Activated CD4-positive, CD25-positive, alpha-beta regulatory T cell treated with anti-CD3 and anti-CD28 coated beads, Interleukin-2, amount 50 U/mL, for 72 hours (primary cell): ENCODE data around the gene SRD5A1.
A peak's percentile ranks its signal among the peaks of the same experiment; 100 is the strongest.

ENCODE experiments used
- DNase-seq: peaks from one replicate; pipeline ENCODE4 v3.0.0; 2021

Gene SRD5A1

DNA sequence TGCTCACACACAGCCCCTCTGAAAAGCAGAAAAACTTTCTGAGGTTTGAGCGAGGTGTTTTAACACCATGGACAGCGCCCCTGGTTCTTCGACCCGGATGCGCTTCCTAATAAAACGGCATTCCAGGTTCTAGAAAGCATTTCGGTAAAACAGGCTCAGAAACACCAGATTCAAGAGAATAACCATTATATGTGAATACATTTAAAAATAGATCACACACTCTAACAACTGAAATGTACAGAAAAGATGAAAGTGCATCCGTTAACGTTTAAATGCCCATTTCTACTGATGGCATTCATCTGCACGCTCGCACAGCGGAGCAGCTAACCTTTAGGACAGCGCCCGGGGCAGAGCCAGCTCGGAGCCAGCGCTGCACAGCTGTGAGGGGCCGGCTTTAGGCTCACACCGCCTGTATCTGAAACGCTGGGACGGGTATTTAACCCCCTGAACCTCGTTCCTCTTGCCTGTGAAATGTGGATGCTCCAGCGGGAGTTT, 53.7 kb downstream of the SRD5A1 start:
- no peak for DNase-seq

DNA sequence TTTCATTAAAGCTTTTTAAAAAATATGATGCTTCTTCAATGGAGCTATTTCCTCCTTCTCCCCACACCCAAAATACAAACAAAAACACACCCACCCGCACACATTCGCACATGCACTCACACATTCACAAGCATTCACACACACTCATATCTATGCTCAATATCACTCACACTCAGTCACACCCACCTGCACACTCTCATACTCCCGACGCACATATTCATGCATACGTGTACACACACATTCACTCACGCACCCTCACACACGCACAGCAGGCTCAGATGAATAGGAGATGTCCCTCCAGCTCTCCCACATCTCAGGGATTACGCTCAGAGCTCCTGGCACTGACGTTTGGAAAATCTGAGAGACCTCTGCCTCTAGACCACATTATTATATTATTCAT, 54.3 kb downstream of the SRD5A1 start:
- no peak for DNase-seq

DNA sequence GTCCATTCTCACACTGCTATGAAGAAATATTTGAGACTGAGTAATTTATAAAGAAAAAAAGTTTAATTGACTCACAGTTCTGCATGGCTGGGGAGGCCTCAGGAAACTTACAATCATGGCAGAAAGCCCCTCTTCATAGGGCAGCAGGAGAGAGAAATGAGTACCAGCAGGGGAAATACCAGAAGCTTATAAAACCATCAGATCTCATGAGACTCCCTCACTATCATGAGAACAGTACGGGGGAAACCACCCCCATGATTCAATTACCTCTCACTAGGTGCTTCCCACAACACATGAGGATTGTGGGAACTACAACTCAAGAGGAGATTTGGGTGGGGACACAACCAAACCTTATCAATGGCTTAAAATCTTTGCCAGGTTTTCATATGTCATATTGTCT, 59.7 kb downstream of the SRD5A1 start:
- DNase-seq: no peak

DNA sequence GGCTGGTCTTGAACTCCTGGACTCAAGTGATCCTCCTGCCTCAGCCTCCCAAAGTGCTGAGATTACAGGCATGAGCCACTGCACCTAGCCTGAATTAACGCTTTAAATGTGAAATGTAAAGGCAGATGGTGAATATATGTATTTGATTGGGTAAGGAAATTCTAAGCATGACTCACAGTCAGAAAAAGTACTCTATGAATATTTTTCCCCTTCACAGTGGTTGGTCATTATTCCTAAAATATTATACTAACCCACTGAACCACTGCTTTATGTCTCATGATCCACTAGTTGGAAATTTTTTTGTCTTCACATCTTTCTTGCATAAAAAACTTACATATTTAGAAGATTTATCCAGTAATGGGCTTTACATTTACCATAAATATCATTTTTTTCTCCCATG, 65.5 kb downstream of the SRD5A1 start:
- no peak for DNase-seq

DNA sequence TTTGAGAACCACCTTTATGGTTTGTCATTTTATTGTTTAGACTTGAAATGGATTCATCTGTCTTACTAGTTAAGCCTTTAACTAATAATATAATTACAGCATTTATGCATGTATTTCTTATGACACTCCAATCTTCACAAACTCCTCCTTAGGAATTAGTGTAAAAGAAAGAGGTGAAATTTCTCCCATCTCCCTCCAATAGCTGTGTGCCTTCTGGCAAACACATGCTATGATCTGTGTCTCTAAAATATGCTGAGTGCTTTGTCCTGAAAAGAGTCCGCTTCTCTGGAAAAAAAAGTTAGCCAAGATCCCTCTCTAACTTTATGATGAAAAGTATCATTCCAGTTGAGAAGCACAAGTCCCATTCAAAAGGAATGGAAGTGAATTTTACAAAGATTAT, 66.1 kb downstream of the SRD5A1 start:
- DNase-seq: no peak

DNA sequence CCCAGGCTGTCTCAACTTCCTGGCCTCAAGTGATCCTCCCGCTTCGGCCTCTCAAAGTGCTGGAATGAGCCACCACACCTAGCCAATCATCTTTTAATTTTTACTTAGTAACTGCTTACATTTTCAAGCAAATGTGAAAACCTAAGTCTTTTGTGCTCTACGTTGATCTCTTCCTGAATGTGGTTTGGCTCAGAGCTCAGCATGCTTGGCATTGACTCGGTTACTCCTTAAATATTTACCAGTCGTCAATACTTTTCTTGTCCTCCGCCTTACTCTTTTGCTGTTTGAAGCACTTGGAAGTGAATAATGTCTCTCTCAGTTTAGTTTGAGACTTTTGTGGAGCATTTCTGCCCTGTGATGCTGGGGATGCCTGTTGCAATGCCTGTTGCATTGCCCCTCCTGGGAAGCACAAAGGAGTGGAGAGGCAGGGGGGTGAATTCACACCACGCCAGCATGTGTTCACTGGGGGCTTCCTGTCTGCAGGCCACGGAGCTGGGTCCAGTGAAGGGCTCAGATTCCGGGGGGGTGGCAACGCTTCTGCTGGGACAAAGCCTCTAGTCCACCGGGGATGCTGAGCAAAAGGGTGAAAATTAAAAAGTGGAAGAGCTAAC, 66.9 kb downstream of the SRD5A1 start:
- no peak for DNase-seq

DNA sequence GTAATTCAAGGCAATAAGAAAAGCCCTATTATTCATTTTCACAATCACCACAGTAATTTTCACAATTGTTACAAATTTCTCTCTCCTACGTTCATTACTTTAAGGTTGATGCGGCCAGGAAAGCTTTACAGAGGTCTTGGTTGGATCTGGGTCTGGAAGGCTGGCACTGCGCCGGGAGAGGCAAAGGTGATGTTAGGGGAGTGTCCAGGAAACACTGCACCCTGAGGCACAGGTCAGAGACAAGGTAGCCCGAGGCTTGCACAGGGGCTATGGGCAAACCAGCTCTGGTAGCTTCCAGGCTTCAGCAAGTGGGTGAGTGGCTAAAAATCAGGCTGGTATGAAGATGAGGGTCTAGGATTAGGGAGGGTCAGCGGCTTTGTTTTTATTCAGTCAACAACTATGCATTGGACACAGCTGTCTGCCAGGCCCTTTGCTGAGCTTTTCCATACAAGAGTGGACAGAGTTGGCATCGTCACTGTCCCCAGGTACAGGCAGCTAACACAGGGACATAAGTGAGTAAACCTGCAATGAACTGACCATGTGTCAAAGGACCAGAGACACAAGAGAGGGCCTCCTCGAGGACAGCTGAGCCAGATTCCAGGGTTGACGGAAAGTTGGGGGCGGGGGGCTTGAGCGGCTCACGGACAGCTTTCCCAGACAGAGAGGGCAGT, 67.6 kb downstream of the SRD5A1 start:
- no peak for DNase-seq

DNA sequence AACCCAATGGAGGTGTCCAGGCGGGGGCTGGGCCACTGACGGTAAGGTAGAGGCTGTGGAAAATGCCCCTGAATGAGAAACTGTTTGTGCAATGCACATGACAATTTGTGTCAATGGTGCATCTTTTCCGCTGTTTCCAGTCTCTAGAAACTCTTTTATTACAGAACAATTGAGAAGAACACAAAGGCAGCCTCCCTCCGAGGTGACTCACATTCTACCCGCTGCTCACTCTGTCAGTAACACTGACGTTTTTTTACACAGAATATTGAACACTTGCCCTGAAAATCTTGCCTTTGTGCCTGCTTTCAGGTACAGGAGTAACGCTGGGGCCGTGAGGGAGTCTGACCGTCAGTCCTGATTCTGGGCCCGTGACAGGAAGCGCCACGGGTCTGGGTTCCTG, 68.3 kb downstream of the SRD5A1 start:
- no peak for DNase-seq

DNA sequence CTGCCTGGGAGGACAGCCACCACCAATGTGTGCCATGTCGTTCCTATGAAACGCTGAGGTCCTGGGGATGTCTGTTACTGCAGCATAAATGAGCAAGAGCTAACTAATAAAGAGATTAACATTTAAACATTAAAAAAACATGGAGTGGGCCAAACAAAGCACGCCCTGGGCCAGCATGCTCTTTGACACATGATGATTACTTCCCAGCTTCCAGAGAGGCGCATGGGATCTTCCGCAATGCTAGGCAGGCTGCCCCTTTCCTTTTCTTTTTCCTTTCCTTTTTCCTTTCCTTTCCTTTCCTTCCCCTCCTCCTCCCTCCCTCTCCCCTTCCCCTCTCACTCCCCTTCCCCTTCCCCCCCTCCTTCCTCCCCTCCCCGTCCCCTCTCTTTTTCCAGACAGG, 69.4 kb downstream of the SRD5A1 start:
- DNase-seq: no peak

DNA sequence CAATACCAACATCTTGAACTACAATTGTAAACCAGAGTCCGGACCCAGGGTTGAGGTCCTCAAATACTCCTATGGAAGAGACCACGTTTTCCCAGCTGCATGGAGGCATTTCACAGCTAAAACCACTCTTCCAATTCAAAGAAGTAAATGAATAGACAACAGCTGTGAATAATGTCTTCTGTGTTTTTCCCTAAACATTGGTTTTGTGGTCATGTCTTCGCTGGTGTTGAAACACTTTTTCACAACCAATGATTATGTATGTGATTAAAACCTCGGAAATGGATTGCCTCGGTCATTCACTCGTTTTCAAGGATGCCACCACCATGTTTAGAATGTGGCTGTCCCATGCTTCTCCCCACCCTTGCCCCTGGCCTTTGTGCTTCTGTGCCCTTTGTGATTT, 70.6 kb downstream of the SRD5A1 start:
- DNase-seq: no peak

DNA sequence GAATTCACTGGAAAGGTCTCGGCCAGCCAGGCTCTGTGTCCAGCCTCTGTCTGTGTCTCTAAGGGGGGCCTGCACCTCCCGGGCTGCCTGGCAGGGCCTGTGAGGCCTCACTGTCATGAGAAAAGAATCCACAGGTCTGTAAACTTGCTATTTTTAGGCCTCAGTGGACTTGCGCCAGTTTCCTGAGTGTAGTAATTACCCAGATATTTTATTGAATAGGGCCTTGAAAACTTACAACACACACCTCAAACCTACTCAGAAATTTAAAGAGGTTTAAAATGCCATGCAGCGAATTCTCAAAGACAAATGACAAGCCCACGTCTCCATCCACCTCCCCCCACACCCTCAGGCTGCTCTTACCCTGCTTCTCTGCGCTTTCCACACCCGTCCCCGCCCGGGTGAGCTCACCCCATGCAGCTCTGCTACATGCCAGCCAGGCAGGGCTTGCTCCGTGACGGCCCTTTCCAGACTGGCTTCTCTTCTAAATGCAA, 71.2 kb downstream of the SRD5A1 start:
- no peak for DNase-seq

DNA sequence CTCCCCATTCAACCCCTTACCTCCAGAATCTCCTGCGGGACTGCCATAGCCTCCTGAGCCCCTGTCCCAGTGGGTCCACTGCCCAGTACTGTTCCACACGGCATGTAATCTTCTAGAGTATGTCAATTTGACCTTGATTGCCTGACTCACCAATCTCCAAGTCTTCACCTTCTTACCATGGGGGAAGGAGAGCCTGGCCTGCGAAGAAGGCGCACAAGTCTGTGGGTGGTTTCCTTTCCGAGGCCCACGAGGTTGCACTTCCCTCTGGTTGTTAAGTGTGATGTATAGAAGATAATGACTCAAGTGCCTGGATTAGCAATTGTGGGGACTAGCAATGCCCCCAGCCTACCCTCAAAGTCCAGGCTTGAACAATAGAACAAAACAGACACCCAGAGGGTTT, 71.8 kb downstream of the SRD5A1 start:
- no peak for DNase-seq

DNA sequence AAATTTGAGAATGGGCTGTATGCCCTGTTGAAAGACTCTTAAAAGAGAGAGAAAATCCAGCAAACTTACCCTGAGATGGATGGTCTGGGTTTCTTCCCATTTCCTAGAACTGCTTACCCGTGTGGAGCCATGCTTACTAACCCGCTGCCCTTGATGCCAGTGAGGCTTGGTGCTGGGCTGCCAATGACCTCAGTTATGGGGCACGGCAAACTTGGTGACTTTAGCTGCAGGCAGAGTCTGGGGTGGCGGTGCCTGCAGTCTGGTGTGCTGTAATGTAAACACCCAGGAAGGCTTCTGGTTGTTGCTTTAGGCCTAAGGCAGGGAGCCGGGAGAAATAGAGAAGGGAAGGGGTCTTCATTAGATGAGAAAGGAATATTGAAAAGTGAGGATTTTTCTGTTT, 72.7 kb downstream of the SRD5A1 start:
- DNase-seq: no peak

DNA sequence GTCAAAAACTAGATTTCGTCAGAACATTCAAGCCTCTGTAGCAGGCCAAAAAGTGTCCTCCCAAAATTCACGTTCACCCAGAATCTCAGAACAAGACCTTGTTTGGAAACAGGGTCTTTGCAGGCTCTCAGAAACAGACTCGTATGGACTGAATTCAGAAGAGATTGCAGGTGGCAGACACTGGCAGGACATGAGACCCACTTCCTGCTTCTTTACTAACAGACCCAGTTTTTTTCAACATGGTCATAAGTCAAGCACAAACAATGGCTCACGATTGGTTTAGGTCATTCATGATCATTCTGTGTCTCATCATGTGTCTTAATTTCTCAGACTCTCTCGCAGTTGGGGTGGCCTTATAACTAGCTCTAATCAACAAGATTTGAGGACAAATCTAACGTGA, 74.6 kb downstream of the SRD5A1 start:
- DNase-seq: no peak

DNA sequence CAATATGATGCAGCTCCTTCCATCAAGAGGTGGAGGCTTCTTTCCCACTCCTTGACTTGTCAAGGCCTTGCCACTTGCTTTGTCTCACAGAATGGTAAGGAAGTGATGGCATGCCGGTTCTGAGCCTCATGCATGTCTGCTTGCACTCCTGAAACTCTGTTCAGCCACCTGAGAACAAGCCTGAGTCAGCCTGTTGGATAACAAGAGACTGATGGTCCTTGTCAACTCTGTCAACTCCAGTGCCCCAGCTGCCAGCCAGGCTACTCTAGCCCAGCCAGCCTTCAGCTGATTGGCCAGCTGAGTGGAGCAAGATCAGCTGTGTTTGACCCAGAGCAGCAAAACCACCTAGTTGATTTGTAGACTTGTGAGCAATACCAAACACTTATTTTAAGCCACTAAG, 75.6 kb downstream of the SRD5A1 start:
- no peak for DNase-seq

DNA sequence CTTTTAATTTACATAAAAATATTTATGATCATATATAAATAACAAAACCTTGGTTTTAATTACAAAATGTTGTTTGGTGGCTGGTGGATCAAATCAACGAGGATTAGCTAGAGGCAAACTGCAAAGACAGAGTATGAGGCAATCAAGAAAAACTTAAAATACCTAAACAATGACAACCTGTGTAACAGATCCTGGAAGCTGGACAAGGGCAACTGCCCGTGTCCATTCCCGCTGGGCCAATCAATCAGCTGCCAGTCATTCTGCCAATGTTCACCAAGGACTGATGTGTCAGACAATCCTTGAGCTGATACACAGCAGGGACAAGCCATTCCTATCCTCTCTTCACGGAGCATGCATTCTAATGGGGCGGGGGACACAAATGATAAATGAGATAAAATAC, 76.8 kb downstream of the SRD5A1 start:
- no peak for DNase-seq

DNA sequence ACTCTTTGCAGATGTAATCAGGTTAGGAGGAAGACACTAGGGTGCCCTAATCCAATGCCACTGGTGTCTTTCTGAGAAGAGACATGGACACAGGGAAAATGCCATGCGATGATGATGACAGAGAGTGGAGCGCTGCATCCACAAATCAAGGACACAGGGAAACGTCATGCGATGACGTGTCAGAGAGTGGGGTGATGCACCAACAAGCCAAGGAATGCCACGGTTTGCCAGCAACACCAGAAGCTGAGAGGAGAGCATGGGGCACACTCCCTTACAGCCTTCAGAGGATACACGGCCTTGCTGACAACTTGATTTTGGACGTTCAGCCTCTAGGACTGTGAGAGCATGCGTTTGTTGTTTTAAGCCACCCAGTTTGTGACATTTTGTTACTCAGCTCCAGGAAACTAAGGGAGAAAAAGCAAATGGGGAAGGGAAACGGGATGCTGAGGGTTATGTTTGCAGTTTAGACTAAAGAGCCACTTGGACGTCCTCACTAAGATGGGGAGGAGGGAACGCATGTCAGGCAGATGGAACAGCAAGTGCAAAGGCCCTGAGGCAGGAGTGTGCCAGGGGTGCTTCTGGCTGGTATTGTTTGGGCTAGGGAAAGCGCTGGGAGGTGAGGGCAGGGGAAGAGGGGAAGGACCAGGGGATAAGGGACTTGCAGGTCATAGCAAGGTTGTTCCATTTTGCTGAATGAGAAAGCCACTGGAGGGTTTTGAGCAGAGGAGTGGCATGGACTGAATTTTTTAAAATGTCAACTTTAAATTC, 77.5 kb downstream of the SRD5A1 start:
- no peak for DNase-seq

DNA sequence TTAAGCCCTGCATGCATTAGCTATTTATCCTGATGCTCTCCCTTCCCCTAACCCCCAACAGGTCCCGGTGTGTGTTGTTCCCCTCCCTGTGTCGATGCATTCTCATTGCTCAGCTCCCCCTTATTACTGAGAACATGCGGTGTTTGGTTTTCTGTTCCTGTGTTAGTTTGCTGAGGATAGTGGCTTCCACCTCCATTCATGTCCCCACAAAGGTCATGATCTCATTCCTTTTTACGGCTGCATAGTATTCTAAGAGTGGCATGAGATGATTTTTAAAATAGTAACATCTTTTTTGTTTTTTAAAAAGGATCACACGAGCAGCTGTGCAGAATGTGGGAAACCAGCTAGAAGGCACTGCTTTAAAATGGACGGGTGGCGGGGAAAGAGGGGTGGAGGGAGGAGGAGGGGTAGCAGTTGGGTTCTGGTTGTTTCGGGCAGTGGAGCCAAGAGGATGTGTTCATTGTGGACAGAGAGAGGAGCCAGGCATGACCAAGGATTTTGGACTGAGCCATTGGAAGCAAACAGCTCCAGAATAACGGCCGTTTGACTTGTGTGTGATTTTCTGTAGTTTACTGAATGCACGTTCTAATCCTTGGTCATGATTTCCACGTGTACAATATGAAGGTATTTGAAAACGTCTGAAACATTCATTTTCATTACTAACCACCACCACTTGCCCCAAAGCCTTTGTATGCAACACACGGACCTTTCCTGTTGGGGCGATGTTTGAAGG, 78.3 kb downstream of the SRD5A1 start:
- DNase-seq: no peak

DNA sequence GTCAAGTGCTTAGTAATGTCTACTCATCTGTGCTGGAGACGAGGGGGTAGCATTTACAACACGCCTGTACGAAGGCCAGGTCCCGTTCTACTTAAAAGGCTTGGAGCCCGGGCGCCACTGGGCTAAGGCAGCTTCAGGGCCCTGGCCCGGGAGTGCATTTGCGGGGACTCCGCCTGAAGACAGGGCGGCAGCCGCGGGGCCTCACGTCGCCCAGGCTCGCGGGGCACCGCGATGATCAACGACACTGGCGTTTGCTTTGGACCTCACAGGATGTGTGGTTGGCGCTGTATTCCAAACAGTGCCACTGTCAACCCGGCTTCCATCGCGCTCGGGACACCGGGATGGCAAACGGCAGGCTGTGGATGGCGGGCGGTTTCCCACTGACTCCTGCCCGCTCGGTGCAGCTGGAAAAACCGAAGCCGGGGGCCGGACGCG, 78.9 kb downstream of the SRD5A1 start:
- DNase-seq: peak; percentile 64

DNA sequence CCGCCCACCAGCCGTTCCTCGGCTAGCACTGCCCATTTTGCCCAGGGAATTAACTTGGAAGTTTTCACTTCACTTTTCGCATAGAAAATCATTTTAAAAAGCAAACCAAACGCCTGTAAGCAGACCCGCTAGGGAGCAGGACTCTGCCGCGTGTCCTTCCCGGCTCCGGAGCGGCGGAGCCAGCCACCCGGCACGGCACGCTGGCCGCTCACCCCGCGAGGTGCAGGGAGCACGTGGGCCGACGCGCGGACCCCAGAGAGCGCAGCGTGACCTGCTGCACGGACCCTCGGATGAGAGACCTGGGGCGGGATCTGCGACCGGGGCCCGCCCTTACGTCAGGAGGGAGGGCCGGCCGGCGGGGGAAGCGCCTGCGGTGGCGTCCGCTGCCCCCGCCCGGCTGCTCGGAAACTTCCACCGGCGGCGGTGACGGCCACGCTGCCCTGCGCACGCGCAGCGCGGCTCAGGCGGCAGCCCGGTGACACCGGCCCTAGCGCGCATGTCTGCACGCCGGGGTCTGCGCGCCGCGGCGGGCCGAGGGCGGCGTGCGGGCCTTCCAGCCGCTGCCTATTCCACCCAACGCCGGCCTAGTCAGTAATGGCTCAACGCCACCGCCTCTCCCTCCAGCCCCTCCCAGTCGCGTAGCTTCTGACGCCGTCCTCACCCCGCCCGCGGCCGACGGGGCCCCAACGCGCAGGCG, 79.5 kb downstream of the SRD5A1 start:
- peak; percentile 97 for DNase-seq

DNA sequence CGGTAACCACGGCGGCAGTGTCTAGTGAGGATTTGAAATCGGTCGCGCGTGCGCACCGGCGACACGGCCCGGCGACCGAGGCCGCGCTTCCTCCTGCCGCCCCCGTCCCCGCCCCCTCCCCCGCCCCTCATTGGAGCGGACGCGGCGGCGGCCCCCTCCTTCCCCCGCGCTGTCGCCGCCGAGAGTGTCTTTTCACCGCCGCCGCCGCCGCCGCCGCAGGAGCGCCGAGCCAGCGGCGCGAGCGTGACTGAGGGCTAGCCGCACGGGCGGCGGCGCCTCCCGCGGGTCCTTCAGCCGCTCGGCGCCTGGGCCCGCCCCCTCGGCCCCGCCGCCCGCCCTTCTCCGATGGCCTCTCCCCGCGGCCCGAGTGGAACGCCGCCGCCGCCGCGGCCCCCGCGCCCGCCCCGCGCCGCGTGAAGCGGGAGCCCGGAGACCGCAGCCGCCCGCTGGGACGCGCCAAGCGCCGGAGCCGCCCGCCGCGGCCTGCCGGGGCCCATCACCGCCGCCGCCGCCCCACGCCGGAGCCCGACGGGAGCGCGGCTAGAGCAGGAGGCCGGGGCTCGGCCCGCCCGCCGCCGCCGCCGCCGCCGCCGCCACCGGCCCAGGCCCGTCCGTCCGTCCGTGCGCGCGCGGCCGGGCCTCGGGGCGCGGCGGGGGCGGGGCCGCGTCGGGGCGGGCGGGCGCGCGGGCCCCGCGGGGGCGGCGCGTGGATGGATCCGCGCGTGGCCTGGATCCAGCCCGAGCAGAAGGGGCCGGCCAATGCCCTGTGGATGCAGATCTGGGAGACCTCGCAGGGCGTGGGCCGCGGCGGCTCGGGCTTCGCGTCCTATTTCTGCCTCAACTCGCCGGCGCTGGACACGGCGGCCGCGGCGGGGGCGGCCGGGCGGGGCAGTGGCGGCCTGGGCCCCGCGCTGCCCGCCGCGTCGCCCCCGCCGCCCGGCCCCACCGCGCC, 80.3 kb downstream of the SRD5A1 start, which contains the start of gene TENT4A:
Gene TENT4A, plus strand, starts transcription at position 159 of the 952 bp plus-strand sequence. Its CDS starts 552 bp downstream, at position 711.
- peak; percentile 52 for DNase-seq
